ENCODE measurements around the gene CDC45.
A peak's percentile ranks its signal among the peaks of the same experiment; 100 is the strongest.

CDC45 gene

DNA sequence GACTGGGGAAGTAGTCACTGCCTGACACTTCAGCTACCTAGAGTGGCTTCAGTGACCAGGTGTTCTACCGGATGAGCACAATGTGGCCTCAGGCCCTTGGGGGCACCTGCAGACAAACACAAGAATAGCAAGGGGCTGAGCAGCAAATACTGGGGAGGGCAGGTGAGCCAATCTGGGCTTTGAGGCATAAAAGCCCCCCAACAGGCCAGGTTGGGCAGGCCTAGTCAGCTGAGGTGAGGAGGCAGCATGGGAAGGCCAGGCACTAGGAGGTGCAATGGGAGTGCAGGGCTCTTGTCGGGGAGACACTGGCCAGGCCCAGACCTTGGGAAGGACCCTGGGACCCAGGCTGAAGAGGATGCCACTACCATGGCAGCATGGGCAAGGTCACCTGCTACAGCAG is 9.7 kb upstream of the CDC45 start:
- DNase-seq (ENCODE audit: low spot score): no peak

DNA sequence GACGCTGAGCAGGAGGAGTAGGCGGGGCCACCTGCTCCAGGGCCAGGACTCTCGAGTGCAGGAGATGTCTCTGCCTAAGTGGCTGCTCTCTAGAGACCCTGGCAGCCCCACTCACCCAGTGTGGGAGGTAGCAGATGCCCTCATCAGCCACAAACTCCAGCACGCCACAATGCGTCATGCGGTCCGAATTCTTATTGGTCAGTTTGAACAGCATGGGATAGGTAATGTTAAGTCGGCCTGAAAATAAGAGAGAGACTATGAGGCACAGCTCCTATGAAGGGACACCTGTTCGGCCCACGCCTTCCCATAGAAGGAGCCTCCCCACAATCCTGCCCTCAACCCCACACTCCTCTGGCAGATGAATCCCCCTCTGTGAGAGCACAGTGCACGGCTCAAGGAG is 8.1 kb upstream of the CDC45 start:
- DNase-seq (ENCODE audit: low spot score): no peak

DNA sequence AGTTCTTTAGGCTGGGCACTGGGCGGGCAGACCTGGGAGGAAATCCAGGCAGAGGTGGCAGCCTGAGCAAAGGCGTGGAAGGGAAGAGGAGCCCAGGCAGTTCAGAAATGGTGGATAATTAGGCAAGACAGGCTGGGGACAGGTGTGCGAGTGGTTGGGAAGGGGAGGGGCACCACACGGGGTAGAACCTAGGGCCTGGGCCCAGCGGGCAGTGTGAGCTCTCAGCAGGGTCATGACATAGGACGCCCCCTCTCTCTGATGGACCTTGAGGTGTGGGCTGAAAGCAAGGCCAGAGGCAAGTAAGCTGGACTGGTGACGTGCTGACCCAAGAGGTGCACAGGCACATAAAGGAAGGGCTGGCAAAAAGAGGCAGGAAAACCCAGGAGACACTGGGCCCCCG is 7.5 kb upstream of the CDC45 start:
- no peak for DNase-seq (ENCODE audit: low spot score)

DNA sequence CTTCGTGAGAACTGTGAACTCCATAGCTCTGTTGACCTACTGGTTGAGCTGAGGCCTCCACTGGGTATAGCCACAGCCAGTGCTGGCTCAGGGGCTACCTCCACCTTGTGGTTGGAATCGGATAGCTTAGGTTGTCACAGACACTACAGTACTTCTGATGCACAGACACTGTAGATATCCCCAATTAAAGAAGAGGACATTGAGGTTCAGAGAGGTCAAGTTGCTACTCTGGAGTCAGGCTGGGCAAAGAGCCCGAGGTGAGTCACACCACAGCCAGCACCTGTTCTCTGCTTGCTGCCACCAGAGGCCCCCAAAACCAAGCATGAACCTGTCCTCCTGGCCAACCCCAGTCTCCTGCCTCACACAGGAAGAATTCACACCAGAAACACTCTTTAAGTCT is 6.1 kb upstream of the CDC45 start:
- no peak for DNase-seq (ENCODE audit: low spot score)

DNA sequence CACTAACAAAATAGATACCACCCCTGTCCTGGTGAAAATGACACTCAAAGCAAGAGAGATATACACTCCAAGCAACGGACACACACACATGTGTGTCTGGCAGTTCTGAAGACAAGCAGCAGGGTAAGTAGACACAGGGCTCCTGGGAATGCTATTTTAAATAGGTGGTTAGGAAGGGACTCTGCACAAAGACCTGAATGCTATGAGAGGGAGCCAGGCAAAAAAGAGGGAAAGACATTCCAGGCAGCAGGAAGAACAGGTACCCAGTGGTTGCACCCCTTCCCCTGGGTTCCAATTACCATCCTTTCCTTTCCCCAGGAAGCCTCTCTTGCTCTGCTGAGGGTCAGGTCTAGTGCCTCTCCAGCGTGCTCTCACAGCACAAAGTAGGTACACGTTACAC is 3.7 kb upstream of the CDC45 start:
- DNase-seq (ENCODE audit: low spot score): no peak

DNA sequence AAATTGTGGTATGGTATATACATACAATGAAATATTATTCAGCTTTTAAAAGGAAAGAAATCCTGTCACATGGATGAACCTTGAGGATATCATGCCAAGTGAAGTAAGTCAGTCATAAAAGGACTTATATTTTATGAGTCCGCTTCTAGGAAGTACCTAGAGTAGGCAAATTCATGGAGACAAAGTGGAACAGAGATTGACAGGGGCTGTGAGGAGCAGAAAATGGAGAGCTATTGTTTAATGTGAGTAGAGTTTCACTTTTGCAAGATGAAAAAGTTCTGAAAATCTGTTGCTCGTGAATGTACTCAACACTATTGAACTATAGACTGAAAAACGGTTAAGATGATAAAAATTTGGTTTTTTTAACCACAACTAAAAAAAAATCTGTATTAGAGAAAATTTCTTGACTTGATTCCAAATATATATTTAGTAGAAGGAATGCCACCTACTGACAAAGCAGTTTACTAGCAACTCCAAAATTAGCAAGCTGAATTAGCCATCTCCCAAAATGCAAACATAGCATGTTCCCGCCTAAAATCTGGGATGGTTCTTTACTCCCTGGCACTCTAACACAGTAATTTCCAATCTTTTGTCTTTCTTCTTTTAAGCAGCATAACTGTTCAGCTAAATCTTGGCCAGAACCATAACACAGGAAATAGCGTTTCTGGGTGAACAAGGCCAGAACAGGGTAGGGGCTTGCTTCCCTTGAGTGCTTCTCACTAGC is 2.2 kb upstream of the CDC45 start:
- DNase-seq (ENCODE audit: low spot score): peak; percentile 28

DNA sequence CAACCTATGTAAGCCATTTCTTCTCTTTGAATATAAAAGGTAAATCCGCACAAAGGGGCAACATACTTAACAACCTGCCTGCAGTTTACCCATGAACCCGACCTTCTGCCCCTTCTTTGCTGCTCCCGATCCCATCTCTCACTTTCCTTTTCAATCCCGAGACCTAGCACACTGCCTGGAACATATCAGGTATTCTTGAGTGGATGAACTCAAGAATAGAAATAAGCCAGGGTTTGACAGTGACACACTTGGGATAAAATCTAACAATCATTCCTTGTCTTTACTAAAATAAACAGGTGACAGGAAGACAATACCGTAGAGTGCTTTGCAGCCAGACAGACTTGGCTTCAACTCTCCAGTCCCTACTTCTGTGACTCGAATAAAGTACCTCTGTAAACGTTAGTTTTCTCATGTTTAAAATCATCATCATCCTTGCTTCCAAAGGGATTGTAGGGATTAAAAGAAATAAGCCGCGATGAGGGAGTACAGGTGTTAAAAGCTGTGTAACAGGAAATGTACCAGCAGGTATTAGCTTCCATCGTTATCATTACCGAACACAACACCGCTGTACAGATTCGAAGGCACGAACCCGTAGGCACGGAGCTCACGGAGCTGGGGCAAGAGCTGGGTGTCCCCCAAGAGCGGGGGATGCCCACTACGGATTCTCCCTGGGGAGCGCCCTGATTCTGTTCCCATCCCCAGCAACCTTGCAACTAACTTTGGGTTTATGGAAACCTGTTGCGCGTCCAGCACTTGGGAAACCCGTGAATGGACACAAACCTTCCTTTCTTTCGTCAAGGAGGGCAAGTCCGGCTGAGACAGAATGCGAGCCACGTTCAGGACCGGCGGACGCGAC is 1.4 kb upstream of the CDC45 start:
- DNase-seq (ENCODE audit: low spot score): peak; percentile 11

DNA sequence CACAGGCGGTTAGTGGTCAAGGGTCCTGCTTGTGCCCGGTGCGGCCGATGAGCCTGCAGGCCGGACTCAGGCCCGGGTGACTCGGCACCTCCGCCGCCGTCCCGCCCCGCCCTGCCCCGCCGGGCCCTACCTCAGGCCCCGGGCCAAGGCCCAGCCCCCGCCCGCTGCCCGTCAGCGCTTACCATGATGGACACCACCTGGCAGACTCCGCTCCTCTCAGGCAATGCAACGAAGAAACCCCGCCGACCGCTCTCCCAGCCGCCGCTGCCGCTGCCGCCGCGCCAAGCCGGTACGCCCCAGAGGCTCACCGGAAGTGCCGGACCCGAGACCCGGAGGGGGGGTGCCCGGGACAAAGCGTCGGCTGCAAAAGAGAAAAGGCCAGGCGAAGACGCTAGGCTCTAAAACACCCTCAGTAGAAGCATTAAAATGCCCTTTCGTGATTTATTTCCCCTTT is 792 bp upstream of the CDC45 start, which contains the start of gene UFD1:
Gene UFD1, minus strand, starts transcription at position 293 of the 454 bp plus-strand sequence. Its CDS starts 108 bp downstream, at position 185.
- no peak for DNase-seq (ENCODE audit: low spot score)

DNA sequence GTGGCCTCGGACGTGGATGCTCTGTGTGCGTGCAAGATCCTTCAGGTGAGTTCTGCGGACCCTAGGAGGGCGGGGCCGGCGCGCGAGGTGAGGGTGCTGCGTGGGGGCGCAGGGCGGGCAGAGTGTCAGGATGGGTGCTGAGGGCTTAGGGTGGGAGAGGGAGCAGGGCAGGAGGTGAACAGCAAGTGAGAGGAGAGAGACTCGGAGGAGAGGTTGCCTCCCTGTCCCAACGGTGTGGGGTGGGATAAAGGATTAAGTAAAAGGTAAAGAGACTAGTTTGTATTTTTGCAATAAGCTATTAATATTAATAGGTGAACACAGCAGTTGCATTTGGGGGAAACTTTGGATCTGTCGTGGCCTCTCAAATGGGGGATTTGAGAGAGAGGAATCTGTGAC is 451 bp downstream of the CDC45 start:
- DNase-seq (ENCODE audit: low spot score): no peak

DNA sequence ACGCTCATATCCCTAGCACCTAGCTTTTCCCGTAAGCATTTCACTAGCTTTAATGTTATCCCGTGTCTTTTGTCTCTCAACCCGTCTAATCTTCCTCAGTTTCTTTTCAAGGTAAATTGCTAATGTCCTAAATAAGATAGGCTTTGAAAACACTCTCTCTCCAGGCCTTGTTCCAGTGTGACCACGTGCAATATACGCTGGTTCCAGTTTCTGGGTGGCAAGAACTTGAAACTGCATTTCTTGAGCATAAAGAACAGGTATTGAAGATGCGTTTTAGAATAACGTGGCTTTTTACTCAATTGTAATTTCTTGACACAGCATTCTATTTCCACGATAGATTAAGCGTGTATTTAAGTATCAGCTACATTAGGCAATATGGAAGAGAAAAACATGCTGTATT is 1.1 kb downstream of the CDC45 start:
- no peak for DNase-seq (ENCODE audit: low spot score)

DNA sequence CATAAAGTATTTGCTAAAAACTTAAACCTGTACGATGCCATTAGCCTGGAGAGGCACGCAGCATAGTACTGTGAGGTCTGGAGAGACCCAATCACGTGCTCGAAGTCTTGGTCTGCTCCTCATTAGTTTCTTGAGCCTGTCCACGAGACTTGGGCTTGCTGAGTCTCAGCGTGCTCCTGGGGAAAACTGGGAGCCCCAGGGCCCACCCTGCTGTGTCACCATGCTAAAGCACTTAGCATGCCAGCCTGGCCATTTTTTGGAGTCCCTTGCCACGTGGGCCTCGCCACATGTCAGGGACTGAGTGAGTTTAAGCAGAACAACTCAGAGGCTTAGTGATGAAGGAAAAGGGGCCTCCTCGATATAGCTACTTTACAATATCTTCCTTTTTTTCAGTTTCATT is 2.6 kb downstream of the CDC45 start:
- DNase-seq (ENCODE audit: low spot score): no peak

DNA sequence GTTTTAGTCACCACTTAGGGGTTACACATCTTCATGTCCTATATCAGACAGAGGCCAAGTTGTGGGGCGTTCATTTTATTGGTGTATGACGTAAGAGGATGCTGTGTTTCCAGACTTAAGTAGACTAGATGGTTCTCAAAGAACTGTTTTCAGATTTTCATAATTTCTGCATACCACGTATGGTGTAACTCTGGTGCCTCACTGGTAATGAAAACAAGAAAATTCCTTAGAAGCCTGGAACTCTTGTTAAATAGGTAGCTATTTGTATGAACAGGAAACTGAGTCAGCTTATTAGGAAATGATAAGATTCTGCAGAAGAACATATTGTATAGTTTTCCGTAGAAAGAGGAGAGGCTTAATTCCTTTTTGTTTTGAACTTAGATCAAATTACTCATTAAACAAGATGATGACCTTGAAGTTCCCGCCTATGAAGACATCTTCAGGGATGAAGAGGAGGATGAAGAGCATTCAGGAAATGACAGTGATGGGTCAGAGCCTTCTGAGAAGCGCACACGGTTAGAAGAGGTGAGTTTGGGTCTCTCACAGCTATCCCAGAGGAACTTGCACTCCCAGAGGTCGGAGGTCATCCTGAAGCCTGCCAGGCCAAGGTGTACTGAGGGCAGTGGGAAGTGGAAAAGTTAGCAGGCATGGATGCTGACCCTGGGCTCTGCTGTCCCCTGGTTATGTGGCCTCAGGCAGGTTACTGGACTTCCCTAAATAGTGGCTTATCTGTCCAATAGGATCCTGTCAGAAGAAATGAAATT is 3.9 kb downstream of the CDC45 start:
- no peak for DNase-seq (ENCODE audit: low spot score)

DNA sequence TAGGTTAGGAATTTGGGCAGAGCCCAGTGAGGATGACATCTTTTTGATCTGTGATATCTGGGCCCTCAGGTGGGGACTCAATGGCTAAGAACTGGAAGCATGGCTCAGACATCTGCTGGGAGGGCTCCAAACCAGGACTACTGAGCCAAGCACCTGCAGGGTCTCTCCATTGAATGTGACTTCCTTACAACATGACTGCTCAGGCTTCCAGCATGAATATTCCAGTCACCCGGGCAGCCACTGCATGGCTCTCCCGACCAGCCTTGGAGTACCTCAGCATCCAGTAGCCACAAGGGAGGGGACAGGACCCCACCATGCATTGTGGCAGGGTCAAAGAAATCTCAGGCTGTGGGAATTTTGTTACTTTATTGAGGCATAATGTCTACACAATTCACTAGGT is 8.6 kb downstream of the CDC45 start:
- DNase-seq (ENCODE audit: low spot score): no peak

DNA sequence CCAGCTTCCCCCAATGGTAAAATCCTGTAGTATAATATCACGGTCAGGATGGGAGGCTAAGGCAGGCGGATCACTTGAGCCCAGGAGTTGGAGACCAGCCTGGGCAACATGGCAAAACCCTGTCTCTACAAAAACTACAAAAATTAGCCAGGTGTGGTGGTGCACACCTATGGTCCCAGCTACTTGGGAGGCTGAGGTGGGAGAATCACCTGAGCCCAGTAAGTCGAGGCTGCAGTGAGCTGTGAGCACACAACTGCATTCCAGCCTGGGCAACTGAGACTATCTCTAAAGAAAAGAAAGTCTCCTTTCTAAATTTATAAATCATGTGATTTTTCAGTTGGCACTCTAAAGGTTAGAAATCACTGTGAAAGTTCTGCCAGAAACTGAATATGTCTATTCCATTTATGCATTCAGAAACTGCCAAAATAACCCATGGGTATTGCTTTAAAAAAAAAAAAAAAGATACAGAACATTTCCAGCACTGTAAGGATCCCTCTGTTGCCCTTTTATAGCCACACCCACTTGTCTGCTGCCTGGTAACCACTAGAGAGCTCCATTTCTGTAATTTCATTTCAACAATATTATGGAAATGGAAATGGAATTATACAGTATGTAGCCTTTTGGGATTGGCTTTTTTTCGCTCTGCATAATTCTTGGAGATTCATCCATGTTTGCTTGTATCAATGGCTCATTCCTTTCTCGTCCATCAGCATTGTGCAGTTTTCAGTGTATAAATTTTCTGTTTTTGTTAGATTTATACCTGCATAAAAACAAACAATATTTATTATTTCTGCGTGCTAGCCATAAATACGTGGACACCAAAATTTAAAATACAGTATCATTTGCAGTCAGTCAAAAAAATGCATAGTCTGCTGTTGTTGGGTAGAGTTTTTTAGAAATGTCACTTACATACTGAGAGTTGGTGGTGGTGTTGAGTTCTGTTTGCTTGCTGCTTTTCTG is 9.4 kb downstream of the CDC45 start:
- no peak for DNase-seq (ENCODE audit: low spot score)

DNA sequence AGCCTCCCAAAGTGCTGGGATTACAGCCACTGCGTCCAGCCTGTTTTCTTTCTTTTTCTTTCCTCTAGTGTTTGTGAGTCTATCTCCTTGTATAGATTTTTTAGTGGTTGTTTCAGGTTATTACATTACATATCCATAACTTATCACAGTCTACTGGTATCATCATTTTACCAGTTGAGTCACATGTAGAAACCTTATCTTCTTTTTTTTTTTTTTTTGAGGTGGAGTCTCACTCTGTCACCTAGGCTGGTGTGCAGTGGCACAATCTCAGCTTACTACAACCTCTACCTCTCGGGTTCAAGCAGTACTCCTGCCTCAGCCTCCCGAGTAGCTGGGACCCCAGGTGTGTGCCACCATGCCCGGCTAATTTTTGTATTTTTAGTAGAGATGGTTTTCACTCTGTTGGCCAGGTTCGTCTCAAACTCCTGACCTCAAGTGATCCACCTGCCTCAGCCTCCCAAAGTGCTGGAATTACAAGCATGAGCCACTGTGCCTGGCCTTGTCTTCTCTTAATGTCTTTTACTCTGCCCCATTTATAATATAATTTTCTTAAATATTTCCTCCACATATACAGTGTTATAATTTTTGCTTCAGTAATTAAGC is 11.0 kb downstream of the CDC45 start:
- DNase-seq (ENCODE audit: low spot score): no peak

DNA sequence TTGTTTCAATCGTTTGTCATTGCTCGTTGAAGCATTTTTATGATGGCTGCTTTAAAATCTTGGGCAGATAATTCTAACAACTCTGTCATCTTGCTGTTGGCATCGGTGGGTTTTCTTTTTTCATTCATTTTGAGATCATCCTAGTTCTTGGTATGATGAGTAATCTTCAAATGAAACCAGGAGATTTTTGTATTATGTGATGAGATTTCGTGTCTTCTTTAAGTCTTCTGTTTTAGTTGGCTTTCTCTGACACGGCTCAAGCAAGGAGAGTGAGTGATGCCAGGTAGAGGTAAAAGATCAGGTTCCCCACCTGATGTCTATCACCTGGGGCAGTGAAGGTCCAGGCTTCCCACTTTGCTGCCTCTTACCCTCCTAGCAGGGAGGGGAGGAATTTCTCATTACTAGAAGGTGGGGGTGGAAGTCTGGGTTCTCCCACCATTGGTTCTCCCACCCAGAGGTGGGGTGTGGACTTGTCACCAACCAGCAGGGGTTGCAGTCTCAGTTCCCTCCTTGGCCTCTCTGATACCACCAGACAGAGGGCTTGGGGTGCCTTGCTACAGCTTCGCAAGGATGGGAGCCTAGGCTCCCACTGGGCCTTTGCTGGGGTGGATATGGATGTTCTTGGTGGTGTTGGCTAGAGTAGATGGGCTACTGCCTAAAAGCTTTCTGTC is 12.9 kb downstream of the CDC45 start:
- no peak for DNase-seq (ENCODE audit: low spot score)

DNA sequence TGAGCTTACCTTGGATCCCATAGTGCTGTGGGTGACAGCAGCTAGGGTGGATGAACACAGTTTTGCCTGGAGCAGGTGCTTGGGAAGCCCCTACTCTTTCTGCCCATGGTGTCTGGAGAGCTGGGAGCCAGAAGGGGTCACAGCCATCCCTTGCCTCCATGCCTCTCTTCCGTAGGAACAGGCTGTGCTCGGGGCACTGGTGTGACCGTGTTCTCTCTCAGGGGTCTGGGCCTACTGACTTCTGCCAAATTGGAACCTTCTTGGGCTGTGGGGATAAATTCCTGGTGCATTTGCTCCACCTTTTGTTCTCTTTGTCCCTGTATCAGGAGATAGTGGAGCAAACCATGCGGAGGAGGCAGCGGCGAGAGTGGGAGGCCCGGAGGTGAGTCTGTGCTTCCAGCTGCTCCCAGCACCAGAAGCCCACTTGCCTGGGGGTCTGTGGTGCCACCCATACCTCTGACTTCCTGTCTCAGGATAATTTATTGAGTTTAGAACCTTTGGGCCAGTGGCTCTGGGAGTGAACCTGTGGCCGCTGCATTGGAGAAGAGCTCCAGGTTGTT is 14.4 kb downstream of the CDC45 start:
- DNase-seq (ENCODE audit: low spot score): no peak

DNA sequence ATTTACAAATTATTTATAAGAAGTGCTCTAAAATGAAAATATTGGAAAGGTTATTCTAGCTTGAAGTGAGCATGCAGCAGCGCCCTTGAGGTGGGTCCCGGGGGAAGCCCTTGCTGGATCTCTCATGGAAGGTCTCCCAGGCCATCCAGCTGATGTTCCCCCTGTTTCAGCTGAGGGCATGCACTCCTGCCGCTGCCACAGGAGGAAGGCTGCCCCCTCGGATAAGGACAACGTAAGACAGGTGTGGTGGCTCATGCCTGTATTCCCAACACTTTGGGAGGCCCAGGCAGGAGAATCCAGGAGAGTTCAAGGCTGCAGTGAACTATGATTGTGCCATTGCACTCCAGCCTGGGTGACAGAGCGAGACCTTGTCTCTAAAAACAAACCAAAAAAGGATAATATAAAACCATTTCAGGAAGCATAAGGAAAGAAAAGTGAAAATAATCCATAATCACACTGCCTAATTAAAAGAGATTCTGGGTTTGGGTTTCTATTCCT is 15.0 kb downstream of the CDC45 start:
- DNase-seq (ENCODE audit: low spot score): no peak

DNA sequence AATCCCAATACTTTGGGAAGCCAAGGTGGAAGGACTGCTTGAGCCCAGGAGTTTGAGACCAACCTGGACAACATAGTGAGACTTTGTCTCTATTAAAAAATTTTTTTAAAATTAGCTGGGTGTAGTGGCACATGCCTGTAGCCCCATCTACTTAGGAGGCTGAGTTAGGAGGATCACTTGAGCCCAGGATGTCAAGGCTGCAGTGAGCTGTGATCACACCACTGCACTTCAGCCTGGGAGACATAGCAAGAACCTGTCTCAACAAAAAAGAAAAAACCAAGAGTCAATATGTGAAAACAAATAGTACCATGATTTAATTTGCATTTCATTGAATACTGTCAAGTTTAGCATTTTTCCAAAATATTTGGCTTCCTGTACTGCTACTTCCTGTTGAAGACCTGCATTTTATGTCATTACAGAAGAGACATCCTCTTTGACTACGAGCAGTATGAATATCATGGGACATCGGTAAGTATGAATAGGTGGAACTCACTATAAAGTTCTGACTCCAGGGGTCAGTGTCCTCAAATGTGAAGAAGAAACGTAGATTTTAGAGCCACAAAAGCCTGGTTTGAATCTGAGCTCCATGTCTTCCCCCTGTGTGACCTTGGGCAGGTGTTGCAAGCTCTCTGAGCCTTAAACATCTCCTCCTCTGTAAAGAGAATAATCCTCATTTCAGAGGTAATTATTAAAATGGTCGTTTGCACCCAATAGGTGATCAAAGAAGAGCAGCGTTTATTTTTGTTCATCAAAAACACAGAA is 16.0 kb downstream of the CDC45 start:
- no peak for DNase-seq (ENCODE audit: low spot score)
